Aortic smooth muscle cell (primary cell): ENCODE results near the gene ADAMTS4. TPM values are rescaled to one million over a fixed set of nuclear protein-coding genes. Genes with fewer than 3 reads are reported as not detected.

ENCODE experiments used
- total RNA-seq: library from RNA; depleted of rRNA; stranded (reverse); fragments of >200 nt; gene quantifications from 2 replicates; pipeline ENCODE4 v1.2.3, GENCODE V29; 2014

Gene ADAMTS4
- 4.2 and 7.5 TPM in 2 replicates for total RNA-seq

GRCh38 chr1:161198897-161199431, at the start of gene ADAMTS4:
Gene ADAMTS4, minus strand, starts transcription at chr1:161199054. Its CDS starts 427 bp downstream, at chr1:161198627.

GRCh38 chr1:161238039-161238473, 39.2 kb upstream of the ADAMTS4 start, which contains the start of gene NR1I3:
Gene NR1I3, minus strand, starts transcription at chr1:161238203. Its CDS starts 1,638 bp downstream, at chr1:161236565.

GRCh38 chr1:161225534-161226319, 26.9 kb upstream of the ADAMTS4 start, which contains the start of gene TOMM40L:
Gene TOMM40L, plus strand, starts transcription at chr1:161226060. Its CDS starts 430 bp downstream, at chr1:161226490.

GRCh38 chr1:161215076-161215475, 16.2 kb upstream of the ADAMTS4 start, which contains the start of gene FCER1G:
Gene FCER1G, plus strand, starts transcription at chr1:161215295. Its CDS starts 27 bp downstream, at chr1:161215322.

GRCh38 chr1:161201836-161202712, 3.2 kb upstream of the ADAMTS4 start, which contains the start of gene NDUFS2:
Gene NDUFS2, plus strand, starts transcription at chr1:161202367. Its CDS starts 19 bp downstream, at chr1:161202386.

GRCh38 chr1:161177112-161177935, 21.5 kb downstream of the ADAMTS4 start, which contains the start of gene B4GALT3:
Gene B4GALT3, minus strand, starts transcription at chr1:161177507. Its CDS starts 1,447 bp downstream, at chr1:161176060.

GRCh38 chr1:161165742-161166668, 32.8 kb downstream of the ADAMTS4 start, which contains the start of gene PPOX:
Gene PPOX, plus strand, starts transcription at chr1:161166426. Its CDS starts 422 bp downstream, at chr1:161166848.

GRCh38 chr1:161159087-161159912, 39.6 kb downstream of the ADAMTS4 start, which contains the start of gene USP21:
Gene USP21, plus strand, starts transcription at chr1:161159500. Its CDS starts 1,141 bp downstream, at chr1:161160641.

GRCh38 chr1:161153682-161154337, 45.0 kb downstream of the ADAMTS4 start, which contains the start of gene UFC1:
Gene UFC1, plus strand, starts transcription at chr1:161153978. Its CDS starts 20 bp downstream, at chr1:161153998.

Other genes with a start within 250 kb of the ADAMTS4 start
- gene ITLN2, start 244.2 kb downstream of the ADAMTS4 start, total RNA-seq = not detected in 2 replicates
- 4.2 and 11.6 TPM in 2 replicates for gene F11R, start 177.9 kb downstream of the ADAMTS4 start, total RNA-seq
- 12.3 and 26.7 TPM in 2 replicates for gene TSTD1, start 160.1 kb downstream of the ADAMTS4 start, total RNA-seq
- gene USF1, start 153.1 kb downstream of the ADAMTS4 start, total RNA-seq = 73.6 and 80.6 TPM in 2 replicates
- under 0.01 TPM in 1 of 2 replicates, not detected in the other for gene ARHGAP30, start 129.2 kb downstream of the ADAMTS4 start, total RNA-seq
- gene NECTIN4, start 109.5 kb downstream of the ADAMTS4 start, total RNA-seq = 0.13 TPM in 1 of 2 replicates, not detected in the other
- 1.8 and 3.5 TPM in 2 replicates for gene KLHDC9, start 100.7 kb downstream of the ADAMTS4 start, total RNA-seq
- gene PFDN2, start 81.0 kb downstream of the ADAMTS4 start, total RNA-seq = 37.0 and 64.9 TPM in 2 replicates
- 20.6 and 23.5 TPM in 2 replicates for gene NIT1, start 80.9 kb downstream of the ADAMTS4 start, total RNA-seq
- 21.8 and 23.8 TPM in 2 replicates for gene DEDD, start 66.4 kb downstream of the ADAMTS4 start, total RNA-seq
- 129 and 141 TPM in 2 replicates for gene UFC1, start 45.1 kb downstream of the ADAMTS4 start, total RNA-seq
- 5.3 and 5.5 TPM in 2 replicates for gene USP21, start 39.6 kb downstream of the ADAMTS4 start, total RNA-seq
- gene PPOX, start 32.6 kb downstream of the ADAMTS4 start, total RNA-seq = 11.0 and 13.1 TPM in 2 replicates
- gene B4GALT3, start 21.5 kb downstream of the ADAMTS4 start, total RNA-seq = 12.0 and 12.7 TPM in 2 replicates
- gene NDUFS2, start 3.3 kb upstream of the ADAMTS4 start, total RNA-seq = 146 and 150 TPM in 2 replicates
- gene FCER1G, start 16.2 kb upstream of the ADAMTS4 start, total RNA-seq = not detected in 2 replicates
- gene APOA2, start 24.6 kb upstream of the ADAMTS4 start, total RNA-seq = not detected in 2 replicates
- gene TOMM40L, start 27.0 kb upstream of the ADAMTS4 start, total RNA-seq = 9.1 and 9.6 TPM in 2 replicates
- gene NR1I3, start 39.1 kb upstream of the ADAMTS4 start, total RNA-seq = not detected in 2 replicates
- not detected in 2 replicates for gene PCP4L1, start 59.7 kb upstream of the ADAMTS4 start, total RNA-seq
- 1.6 and 1.7 TPM in 2 replicates for gene MPZ, start 110.9 kb upstream of the ADAMTS4 start, total RNA-seq
- 18.9 and 24.4 TPM in 2 replicates for gene SDHC, start 115.3 kb upstream of the ADAMTS4 start, total RNA-seq
- gene CFAP126, start 168.8 kb upstream of the ADAMTS4 start, total RNA-seq = not detected in 2 replicates